Right kidney (tissue), 1 donor: Measurements from ENCODE around the gene OCRL.

ENCODE experiments used
- DNase-seq: peaks from one replicate; pipeline ENCODE4 v3.0.0-alpha.2; 2016

OCRL gene

GRCh38 chrX:129585691-129586090 lies 45.6 kb downstream of the OCRL start:
- DNase-seq = no peak

- DNase-seq = no peak
Measured at GRCh38 chrX:129586446-129586845, 46.4 kb downstream of the OCRL start.

- DNase-seq = no peak
Measured at GRCh38 chrX:129590596-129590995, 50.5 kb downstream of the OCRL start.

- DNase-seq = no peak
Measured at GRCh38 chrX:129593137-129593536, 53.1 kb downstream of the OCRL start.

GRCh38 chrX:129594781-129595180 lies 54.7 kb downstream of the OCRL start:
- DNase-seq = no peak

- DNase-seq = no peak
Measured at GRCh38 chrX:129596077-129596476, 56.0 kb downstream of the OCRL start.

- DNase-seq = no peak
Measured at GRCh38 chrX:129597905-129598304, 57.8 kb downstream of the OCRL start.

GRCh38 chrX:129599499-129599898 lies 59.4 kb downstream of the OCRL start:
- no peak for DNase-seq

GRCh38 chrX:129599996-129600395 lies 59.9 kb downstream of the OCRL start:
- no peak for DNase-seq

GRCh38 chrX:129600981-129601424 lies 60.9 kb downstream of the OCRL start:
- no peak for DNase-seq

GRCh38 chrX:129606918-129607317 lies 66.9 kb downstream of the OCRL start:
- DNase-seq = peak; percentile 42

GRCh38 chrX:129608496-129608895 lies 68.4 kb downstream of the OCRL start:
- DNase-seq = no peak

GRCh38 chrX:129609395-129609794 lies 69.3 kb downstream of the OCRL start:
- no peak for DNase-seq

GRCh38 chrX:129612396-129612795 lies 72.3 kb downstream of the OCRL start:
- DNase-seq = no peak

- no peak for DNase-seq
Measured at GRCh38 chrX:129613596-129613995, 73.5 kb downstream of the OCRL start.

GRCh38 chrX:129614481-129615255 lies 74.6 kb downstream of the OCRL start:
- DNase-seq = no peak

- no peak for DNase-seq
Measured at GRCh38 chrX:129617420-129617819, 77.4 kb downstream of the OCRL start.

GRCh38 chrX:129618997-129619396 lies 78.9 kb downstream of the OCRL start:
- no peak for DNase-seq

GRCh38 chrX:129622757-129623301 lies 82.8 kb downstream of the OCRL start:
- no peak for DNase-seq

- no peak for DNase-seq
Measured at GRCh38 chrX:129626026-129626425, 86.0 kb downstream of the OCRL start.

- no peak for DNase-seq
Measured at GRCh38 chrX:129629837-129630236, 89.8 kb downstream of the OCRL start.

GRCh38 chrX:129631849-129632248 lies 91.8 kb downstream of the OCRL start:
- no peak for DNase-seq

- DNase-seq = no peak
Measured at GRCh38 chrX:129632443-129632842, 92.4 kb downstream of the OCRL start.

- no peak for DNase-seq
Measured at GRCh38 chrX:129634541-129634940, 94.5 kb downstream of the OCRL start.
